Endothelial cell of umbilical vein (primary cell): Measurements from ENCODE around the gene MBTPS1. TPM values are rescaled to one million over a fixed set of nuclear protein-coding genes. Genes with fewer than 3 reads are reported as not detected.
A peak's percentile ranks its signal among the peaks of the same experiment; 100 is the strongest.

Experiments
- BruUV-seq: library from RNA; stranded (reverse); fragments of 400-500 nt; replicated peaks from 2 replicates; lab custom pipeline; 2021; lab: Mats Ljungman, UMichigan
- CTCF ChIA-PET: fragments of 300-600, 350-600 bp; sonication (Branson Sonifier 250); formaldehyde crosslinking; loops from one replicate; lab custom pipeline; 2021; ENCODE audit warnings: antibody characterized with exemption, inconsistent platforms; lab: Charles Lee
- POLR2A ChIA-PET: fragments of 300-600, 350-600 bp; sonication (Branson Sonifier 250); formaldehyde crosslinking; loops from one replicate; lab custom pipeline; 2021; ENCODE audit warnings: antibody characterized with exemption, inconsistent platforms; lab: Charles Lee
- DNase-seq: peaks from one replicate; pipeline ENCODE4 v3.0.0-alpha.2; 2011; ENCODE audit warnings: low read depth, low spot score
- FAIRE-seq: peaks from 2 replicates; lab custom pipeline; 2011; peaks lifted over from hg19 to GRCh38; lab: Jason Lieb, UNC
- H2AFZ ChIP-seq: 2 replicates; pipeline ENCODE4 v1.6.0; 2012; ENCODE audit warnings: low read depth, low read length, control low read depth, inconsistent platforms
- H3K27ac ChIP-seq: 2 replicates; pipeline ENCODE4 v1.5.1; 2011; ENCODE audit warnings: low read depth, mild to moderate bottlenecking, control low read depth, low read length, moderate library complexity; ENCODE audit not compliant: insufficient read depth
- H3K27me3 ChIP-seq, 2 experiments: 2 replicates each; pipeline versions ENCODE4 v1.6.0 to v1.6.1; 2011; ENCODE audit warnings: low read length in 2 of 2, mixed read lengths in 1 of 2; ENCODE audit not compliant: control insufficient read depth in 2 of 2, insufficient read depth in 2 of 2
- H3K36me3 ChIP-seq, 2 experiments: 2 replicates in 1 of 2; 3 replicates in 1 of 2; pipeline ENCODE4 v1.5.1; 2011; ENCODE audit warnings: low read length in 2 of 2, mild to moderate bottlenecking in 1 of 2, moderate library complexity in 1 of 2; ENCODE audit not compliant: control insufficient read depth in 2 of 2, insufficient read depth in 2 of 2; ENCODE audit errors: extremely low read depth in 1 of 2
- H3K4me1 ChIP-seq: 3 replicates; pipeline ENCODE4 v1.5.1; 2011; ENCODE audit warnings: mild to moderate bottlenecking, low read length; ENCODE audit not compliant: control insufficient read depth, insufficient read depth; ENCODE audit errors: extremely low read depth
- H3K4me2 ChIP-seq: 2 replicates; pipeline ENCODE4 v1.6.1; 2011; ENCODE audit warnings: low read length, control low read depth, mixed read lengths; ENCODE audit not compliant: insufficient read depth
- H3K4me3 ChIP-seq, 3 experiments: fragments of 200-600 bp in 1 of 3; sonication (generic), shearing (Covaris generic) in 1 of 3; replicated peaks in 1 of 3; 2 replicates each; pipeline ENCODE4 v1.5.1; 2011 to 2016; ENCODE audit warnings: control low read depth in 3 of 3, low read length in 3 of 3, mild to moderate bottlenecking in 2 of 3, inconsistent platforms in 1 of 3, low read depth in 1 of 3, moderate library complexity in 1 of 3; ENCODE audit not compliant: insufficient read depth in 1 of 3
- H3K79me2 ChIP-seq: 2 replicates; pipeline ENCODE4 v1.6.0; 2012; ENCODE audit warnings: low read length, inconsistent platforms; ENCODE audit not compliant: control insufficient read depth, insufficient read depth
- H3K9ac ChIP-seq: replicated peaks from 2 replicates; pipeline ENCODE3; 2011; ENCODE audit warnings: low read length, control low read depth; ENCODE audit not compliant: insufficient read depth; ENCODE audit errors: extremely low read depth
- H3K9me1 ChIP-seq: replicated peaks from 3 replicates; pipeline ENCODE4 v1.6.0; 2011; ENCODE audit warnings: mild to moderate bottlenecking, low read length; ENCODE audit not compliant: control insufficient read depth, insufficient read depth; ENCODE audit errors: extremely low read depth
- H3K9me3 ChIP-seq: replicated peaks from 2 replicates; pipeline ENCODE4 v1.5.1; 2012; ENCODE audit warnings: low read length, inconsistent platforms; ENCODE audit not compliant: control insufficient read depth, insufficient read depth
- H4K20me1 ChIP-seq: replicated peaks from 2 replicates; pipeline ENCODE3; 2011; ENCODE audit warnings: mild to moderate bottlenecking, low read length; ENCODE audit not compliant: control insufficient read depth, insufficient read depth; ENCODE audit errors: extremely low read depth
- FOS ChIP-seq: IDR thresholded peaks from 2 replicates; pipeline ENCODE4 v1.6.1; 2011; ENCODE audit warnings: mild to moderate bottlenecking, low read length, moderate library complexity, borderline replicate concordance; ENCODE audit not compliant: insufficient read depth
- GATA2 ChIP-seq: IDR thresholded peaks from 2 replicates; pipeline ENCODE4 v1.7.0; 2011; ENCODE audit warnings: low read depth, mild to moderate bottlenecking, moderate library complexity, mixed read lengths, low read length; ENCODE audit not compliant: insufficient read length, insufficient read depth
- JUN ChIP-seq: IDR thresholded peaks from 2 replicates; pipeline ENCODE4 v1.6.1; 2011; ENCODE audit warnings: borderline replicate concordance, low read depth; ENCODE audit not compliant: insufficient read length, insufficient read depth
- MAX ChIP-seq: IDR thresholded peaks from 2 replicates; pipeline ENCODE4 v1.6.1; 2011; ENCODE audit not compliant: insufficient read depth, insufficient read length
- POLR2A ChIP-seq: IDR thresholded peaks from 2 replicates; pipeline ENCODE4 v1.6.1; 2012; ENCODE audit warnings: low read depth, mild to moderate bottlenecking, control low read depth, low read length
- dilution Hi-C: fragments of 300-500 bp; cut with MboI; formaldehyde crosslinking; loops from one replicate; pipeline ENCODE4 v1.15.0; 2019; ENCODE audit warnings: low sequenced_read_pairs; ENCODE audit not compliant: extremely low pct_ligation_motif_present
- intact Hi-C: fragments of 100-400 bp; cut with micrococcal nuclease; formaldehyde crosslinking; loops from one replicate; pipeline ENCODE4 v1.10.0; 2022
- polyA plus RNA-seq, 4 experiments: library from polyadenylated mRNA; depleted of rRNA in 3 of 4; stranded (reverse) in 3 of 4; unstranded in 1 of 4; fragments of >200 nt; gene quantifications; 2 replicates each; pipeline versions ENCODE4 v1.2.1 to v1.2.3, GENCODE V29; 2011 to 2012; ENCODE audit warnings: missing spikeins in 1 of 4
- total RNA-seq: library from RNA; stranded (reverse); gene quantifications from 2 replicates; pipeline ENCODE4 v1.2.3, GENCODE V29; 2021
- TF ChIP-seq, protein P1 (sequence below), 2 donors: IDR thresholded peaks; 1 replicate in 1 of 2; 2 replicates in 1 of 2; pipeline ENCODE4 v1.5.1; 2011; ENCODE audit warnings: low read length in 2 of 2, mild to moderate bottlenecking in 2 of 2, moderate library complexity in 2 of 2, control low read depth in 1 of 2, inconsistent platforms in 1 of 2, low read depth in 1 of 2; ENCODE audit not compliant: insufficient read depth in 1 of 2; ENCODE audit errors: extremely low read depth in 1 of 2

Gene MBTPS1
- total and polyA plus RNA-seq, 2 donors (not counting 3 experiments of a cell fraction or from before 2014, with no cell fraction given) = 82.3 to 99.6 TPM

DNA sequence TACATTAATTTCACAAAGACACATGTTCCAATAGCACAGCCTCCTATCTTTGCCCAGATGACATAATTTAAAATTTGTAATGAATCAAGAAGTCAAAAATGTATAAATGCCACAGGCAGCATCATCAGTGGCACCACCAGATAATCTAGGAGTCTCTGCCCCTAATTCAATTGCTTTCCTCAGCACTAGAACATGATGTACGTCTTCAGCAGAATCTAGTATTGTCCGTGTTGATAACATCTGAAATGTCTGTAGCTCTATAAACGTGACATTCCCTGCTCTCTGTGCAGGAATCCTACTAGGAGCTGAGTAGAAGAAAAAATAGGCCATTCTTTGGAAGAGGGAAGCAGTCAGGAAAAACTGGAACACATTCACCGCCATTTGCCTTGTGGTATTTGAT, 52.8 kb downstream of the MBTPS1 start:
- BruUV-seq = no TSS peak
- Histone ChIP-seq H3K79me2 (no peaks in the 10 kb centered on the region), H4K20me1 (no peaks in the 10 kb centered on the region), H3K4me1 (peaks cover 7% of the 10 kb centered on the region), H3K27me3 (no peaks in the 10 kb centered on the region), H3K4me2 (no peak overlapping the region), H3K9ac (no peak overlapping the region), H2AFZ (no peak overlapping the region), H3K9me1 (no peaks in the 10 kb centered on the region), H3K27ac (no peak overlapping the region), H3K36me3 (peaks cover 7 to 29% of the 10 kb centered on the region in 2 experiments), H3K4me3 (no peak overlapping the region), H3K9me3 (no peaks in the 10 kb centered on the region)
- FAIRE-seq (no peak), DNase-seq (no peak)
- dilution Hi-C loops (no loop called here), intact Hi-C loops (loop anchor here (1.0 to 10.0 kb wide), 3 partner anchors 7 to 421 kb away; no protein-coding TSS in a partner anchor)
- ChIA-PET CTCF (interaction anchor here (0.9 to 2.5 kb wide), 6 partner anchors 20 to 238 kb away, joined by 3 to 38 read pairs (median 7); partner anchors contain the start of genes MBTPS1 and OSGIN1), POLR2A (no interaction called here)
- TF ChIP-seq GATA2 = no peak

DNA sequence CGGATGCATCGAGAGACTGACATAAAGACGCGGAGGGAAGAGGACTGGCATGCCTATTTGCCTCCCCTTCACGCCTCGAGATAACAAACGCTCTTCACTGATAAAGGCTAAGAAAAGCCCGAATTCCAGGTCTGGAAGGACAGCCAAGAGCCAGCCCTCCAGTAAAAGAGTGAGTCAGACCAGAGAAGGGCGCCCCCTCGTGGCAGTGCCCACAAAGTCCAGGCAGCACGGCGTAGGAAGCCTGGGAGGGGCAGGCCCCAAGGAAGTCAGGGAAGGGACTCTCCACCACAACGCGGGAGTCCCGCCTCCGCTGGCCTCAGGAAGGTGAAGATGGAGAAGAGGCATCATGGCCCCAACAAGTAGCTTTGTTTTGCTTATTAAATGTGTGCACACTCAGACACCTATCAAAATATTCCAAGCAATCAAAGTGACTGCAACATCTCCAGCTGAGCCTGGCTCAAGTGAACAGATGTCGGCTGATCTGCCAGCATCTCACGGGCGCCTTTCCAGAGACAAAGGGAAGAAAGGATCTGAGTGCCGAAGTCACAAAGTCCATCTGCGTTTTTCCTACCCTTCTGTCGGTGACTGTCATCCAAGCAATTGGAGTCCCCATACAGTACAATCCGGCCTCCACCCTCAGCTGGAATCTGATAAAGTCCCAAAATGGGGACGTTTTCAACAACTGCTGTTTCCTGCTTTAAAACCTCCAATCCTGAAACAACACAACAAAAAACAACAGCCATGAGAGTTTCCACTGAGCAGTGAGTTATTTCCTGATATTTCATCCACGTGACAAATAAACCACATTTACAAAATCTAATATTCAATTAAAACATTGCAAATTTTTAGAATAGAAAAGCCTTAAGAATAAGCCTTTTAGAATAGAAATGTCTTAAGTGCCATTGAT, 53.8 kb downstream of the MBTPS1 start:
- no peak overlapping the region for H3K4me2 ChIP-seq
- H3K9me3 ChIP-seq = no peaks in the 10 kb centered on the region
- dilution Hi-C loops = no loop called here
- CTCF ChIA-PET = interaction anchor here (0.8 to 2.5 kb wide), 9 partner anchors 9 to 109 kb away, joined by 3 to 38 read pairs (median 3); partner anchors contain the start of genes MBTPS1, OSGIN1 and SLC38A8
- FAIRE-seq (peak; percentile 69), DNase-seq (peak; percentile 73)
- H3K9me1 ChIP-seq = no peaks in the 10 kb centered on the region
- no peaks in the 10 kb centered on the region for H3K27me3 ChIP-seq
- POLR2A ChIA-PET = interaction anchor here (0.5 kb wide), 1 partner anchor 23 kb away, joined by 3 read pairs; no protein-coding TSS in a partner anchor
- no peak overlapping the region for H2AFZ ChIP-seq
- no TSS peak for BruUV-seq
- H3K27ac ChIP-seq = peak overlapping the region; percentile 1
- H3K36me3 ChIP-seq = peaks cover 3 to 33% of the 10 kb centered on the region in 2 experiments
- no peak overlapping the region for H3K9ac ChIP-seq
- no peaks in the 10 kb centered on the region for H3K79me2 ChIP-seq
- intact Hi-C loops = loop anchor here (1.0 to 10.0 kb wide), 7 partner anchors 8 to 422 kb away; no protein-coding TSS in a partner anchor
- no peaks in the 10 kb centered on the region for H4K20me1 ChIP-seq
- no peak overlapping the region for H3K4me3 ChIP-seq
- peak; percentile 46 for TF ChIP-seq FOS
- no peak for TF ChIP-seq POLR2A
- TF ChIP-seq JUN = peak; percentile 9
- TF ChIP-seq, protein P1, sequence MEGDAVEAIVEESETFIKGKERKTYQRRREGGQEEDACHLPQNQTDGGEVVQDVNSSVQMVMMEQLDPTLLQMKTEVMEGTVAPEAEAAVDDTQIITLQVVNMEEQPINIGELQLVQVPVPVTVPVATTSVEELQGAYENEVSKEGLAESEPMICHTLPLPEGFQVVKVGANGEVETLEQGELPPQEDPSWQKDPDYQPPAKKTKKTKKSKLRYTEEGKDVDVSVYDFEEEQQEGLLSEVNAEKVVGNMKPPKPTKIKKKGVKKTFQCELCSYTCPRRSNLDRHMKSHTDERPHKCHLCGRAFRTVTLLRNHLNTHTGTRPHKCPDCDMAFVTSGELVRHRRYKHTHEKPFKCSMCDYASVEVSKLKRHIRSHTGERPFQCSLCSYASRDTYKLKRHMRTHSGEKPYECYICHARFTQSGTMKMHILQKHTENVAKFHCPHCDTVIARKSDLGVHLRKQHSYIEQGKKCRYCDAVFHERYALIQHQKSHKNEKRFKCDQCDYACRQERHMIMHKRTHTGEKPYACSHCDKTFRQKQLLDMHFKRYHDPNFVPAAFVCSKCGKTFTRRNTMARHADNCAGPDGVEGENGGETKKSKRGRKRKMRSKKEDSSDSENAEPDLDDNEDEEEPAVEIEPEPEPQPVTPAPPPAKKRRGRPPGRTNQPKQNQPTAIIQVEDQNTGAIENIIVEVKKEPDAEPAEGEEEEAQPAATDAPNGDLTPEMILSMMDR (IDR thresholded peaks at IDR 0.05; ENCODE audit: extremely low read depth in 1 of 2, insufficient read depth in 1 of 2, low read depth in 1 of 2, low read length in 2 of 2) = peak; percentile 93
- no peak for TF ChIP-seq MAX
- TF ChIP-seq GATA2 = no peak
- H3K4me1 ChIP-seq = peaks cover 7% of the 10 kb centered on the region
